ENCODE data around the gene TRAPPC3.

The TRAPPC3 gene

GRCh38 chr1:36133484-36133883, 15.8 kb downstream of the TRAPPC3 start:
- no peak overlapping the region for H3K9ac ChIP-seq (ENCODE audit: low read length)
- no peak for TF ChIP-seq EZH2phosphoT487 (IDR thresholded peaks at IDR 0.05; ENCODE audit: low read depth)
- no peak for TF ChIP-seq CTCF (IDR thresholded peaks at IDR 0.05; ENCODE audit: low read depth, low read length)
- no peaks in the 10 kb centered on the region for H3K27me3 ChIP-seq (ENCODE audit: low read depth, low read length)
- H3K27ac ChIP-seq (ENCODE audit: low read length), result no peak overlapping the region
- no peak overlapping the region for H3K4me2 ChIP-seq (ENCODE audit: low read length)
- H3K4me3 ChIP-seq (ENCODE audit: low read length), result no peak overlapping the region
- H2AFZ ChIP-seq (ENCODE audit: low read depth, low read length), result no peak overlapping the region
- H3K36me3 ChIP-seq (replicated peaks; ENCODE audit: low read depth, low read length), result no peaks in the 10 kb centered on the region
- no peaks in the 10 kb centered on the region for H3K79me2 ChIP-seq (ENCODE audit: low read length)
- no peaks in the 10 kb centered on the region for H4K20me1 ChIP-seq (ENCODE audit: insufficient read depth, low read length)
- H3K4me1 ChIP-seq (ENCODE audit: low read length), result no peaks in the 10 kb centered on the region
- no peaks in the 10 kb centered on the region for H3K9me3 ChIP-seq (ENCODE audit: insufficient read depth, low read length)

- Histone ChIP-seq H3K4me1 (ENCODE audit: low read length) (no peaks in the 10 kb centered on the region), H3K4me3 (ENCODE audit: low read length) (no peak overlapping the region)
Measured at GRCh38 chr1:36132029-36132428, 17.3 kb downstream of the TRAPPC3 start.

GRCh38 chr1:36128905-36129206, 20.4 kb downstream of the TRAPPC3 start:
- H3K4me1 ChIP-seq (ENCODE audit: low read length), result peaks cover 3% of the 10 kb centered on the region

More at GRCh38 chr1:36132029-36132428, 17.3 kb downstream of the TRAPPC3 start:
- TF ChIP-seq EZH2phosphoT487 (IDR thresholded peaks at IDR 0.05; ENCODE audit: low read depth), result no peak
- Histone ChIP-seq H3K27me3 (ENCODE audit: low read depth, low read length) (no peaks in the 10 kb centered on the region), H3K9me3 (ENCODE audit: insufficient read depth, low read length) (no peaks in the 10 kb centered on the region), H3K4me2 (ENCODE audit: low read length) (no peak overlapping the region), H3K27ac (ENCODE audit: low read length) (no peak overlapping the region), H3K9ac (ENCODE audit: low read length) (no peak overlapping the region), H3K36me3 (replicated peaks; ENCODE audit: low read depth, low read length) (no peaks in the 10 kb centered on the region), H4K20me1 (ENCODE audit: insufficient read depth, low read length) (no peaks in the 10 kb centered on the region), H2AFZ (ENCODE audit: low read depth, low read length) (no peak overlapping the region), H3K79me2 (ENCODE audit: low read length) (no peaks in the 10 kb centered on the region)

GRCh38 chr1:36128126-36128904, 21.0 kb downstream of the TRAPPC3 start:
- H3K4me1 ChIP-seq (ENCODE audit: low read length), result peaks cover 9% of the 10 kb centered on the region
- no peak overlapping the region for H3K27ac ChIP-seq (ENCODE audit: low read length)
- no peaks in the 10 kb centered on the region for H3K79me2 ChIP-seq (ENCODE audit: low read length)
- no peak overlapping the region for H3K9ac ChIP-seq (ENCODE audit: low read length)
- H3K4me2 ChIP-seq (ENCODE audit: low read length), result no peak overlapping the region
- H2AFZ ChIP-seq (ENCODE audit: low read depth, low read length), result no peak overlapping the region
- TF ChIP-seq CTCF (IDR thresholded peaks at IDR 0.05; ENCODE audit: low read depth, low read length) (no peak), EZH2phosphoT487 (IDR thresholded peaks at IDR 0.05; ENCODE audit: low read depth) (no peak)
- no peaks in the 10 kb centered on the region for H3K9me3 ChIP-seq (ENCODE audit: insufficient read depth, low read length)
- H3K4me3 ChIP-seq (ENCODE audit: low read length), result no peak overlapping the region
- no peaks in the 10 kb centered on the region for H3K36me3 ChIP-seq (replicated peaks; ENCODE audit: low read depth, low read length)
- H3K27me3 ChIP-seq (ENCODE audit: low read depth, low read length), result no peaks in the 10 kb centered on the region
- H4K20me1 ChIP-seq (ENCODE audit: insufficient read depth, low read length), result no peaks in the 10 kb centered on the region

More at GRCh38 chr1:36128905-36129206, 20.4 kb downstream of the TRAPPC3 start:
- H3K9me3 ChIP-seq (ENCODE audit: insufficient read depth, low read length), result no peaks in the 10 kb centered on the region
- H3K79me2 ChIP-seq (ENCODE audit: low read length), result no peaks in the 10 kb centered on the region
- no peak overlapping the region for H3K4me2 ChIP-seq (ENCODE audit: low read length)
- TF ChIP-seq EZH2phosphoT487 (IDR thresholded peaks at IDR 0.05; ENCODE audit: low read depth) (no peak), CTCF (IDR thresholded peaks at IDR 0.05; ENCODE audit: low read depth, low read length) (no peak)
- no peak overlapping the region for H3K9ac ChIP-seq (ENCODE audit: low read length)
- no peak overlapping the region for H3K4me3 ChIP-seq (ENCODE audit: low read length)
- no peaks in the 10 kb centered on the region for H4K20me1 ChIP-seq (ENCODE audit: insufficient read depth, low read length)
- no peaks in the 10 kb centered on the region for H3K27me3 ChIP-seq (ENCODE audit: low read depth, low read length)
- no peak overlapping the region for H3K27ac ChIP-seq (ENCODE audit: low read length)
- no peaks in the 10 kb centered on the region for H3K36me3 ChIP-seq (replicated peaks; ENCODE audit: low read depth, low read length)
- no peak overlapping the region for H2AFZ ChIP-seq (ENCODE audit: low read depth, low read length)

Data from OCI-LY3 (cell line).